Urothelium cell line (cell line): ENCODE data around the gene ARHGAP10.

Experiments used
- DNase-seq: peaks from one replicate; pipeline ENCODE4 v3.0.0; 2011; ENCODE audit warnings: low spot score, mixed read lengths
- FAIRE-seq: peaks from 2 replicates; lab custom pipeline; 2011; peaks lifted over from hg19 to GRCh38; lab: Jason Lieb, UNC

The ARHGAP10 gene

GRCh38 chr4:148017801-148018200 is 285.9 kb downstream of the ARHGAP10 start:
- FAIRE-seq (no peak), DNase-seq (no peak)

- DNase-seq, result no peak
- FAIRE-seq, result no peak
These were observed 289.8 kb downstream of the ARHGAP10 start for GRCh38 chr4:148021686-148022085.

GRCh38 chr4:148022975-148023374 is 291.1 kb downstream of the ARHGAP10 start:
- FAIRE-seq (no peak), DNase-seq (no peak)

GRCh38 chr4:148023512-148024181 is 291.8 kb downstream of the ARHGAP10 start:
- DNase-seq (no peak), FAIRE-seq (no peak)

GRCh38 chr4:148025981-148026380 is 294.1 kb downstream of the ARHGAP10 start:
- FAIRE-seq, result no peak
- no peak for DNase-seq

GRCh38 chr4:148027201-148027600 is 295.3 kb downstream of the ARHGAP10 start:
- no peak for FAIRE-seq

GRCh38 chr4:148029781-148030180 is 297.9 kb downstream of the ARHGAP10 start:
- FAIRE-seq, result no peak
- DNase-seq, result no peak

More at GRCh38 chr4:148027201-148027600, 295.3 kb downstream of the ARHGAP10 start:
- DNase-seq, result no peak

GRCh38 chr4:148030193-148030873 is 298.4 kb downstream of the ARHGAP10 start:
- DNase-seq (no peak), FAIRE-seq (no peak)

- FAIRE-seq, result no peak
These were observed 302.9 kb downstream of the ARHGAP10 start for GRCh38 chr4:148034813-148035212.

GRCh38 chr4:148041606-148042329 is 309.9 kb downstream of the ARHGAP10 start:
- FAIRE-seq, result no peak
- DNase-seq, result no peak

More at GRCh38 chr4:148034813-148035212, 302.9 kb downstream of the ARHGAP10 start:
- no peak for DNase-seq

- no peak for DNase-seq
- no peak for FAIRE-seq
These were observed 312.4 kb downstream of the ARHGAP10 start for GRCh38 chr4:148044089-148044911.

- DNase-seq (no peak), FAIRE-seq (no peak)
These were observed 313.0 kb downstream of the ARHGAP10 start for GRCh38 chr4:148044912-148045352.

GRCh38 chr4:148048598-148048997 is 316.7 kb downstream of the ARHGAP10 start:
- DNase-seq (no peak), FAIRE-seq (no peak)

- FAIRE-seq, result no peak
- DNase-seq, result no peak
These were observed 319.5 kb downstream of the ARHGAP10 start for GRCh38 chr4:148051403-148051802.

GRCh38 chr4:148052448-148052847 is 320.6 kb downstream of the ARHGAP10 start:
- FAIRE-seq, result no peak
- DNase-seq, result no peak

- no peak for DNase-seq
- no peak for FAIRE-seq
These were observed 321.6 kb downstream of the ARHGAP10 start for GRCh38 chr4:148053298-148054003.

GRCh38 chr4:148054275-148054674 is 322.4 kb downstream of the ARHGAP10 start:
- FAIRE-seq, result no peak
- DNase-seq, result no peak

GRCh38 chr4:148055844-148056243 is 324.0 kb downstream of the ARHGAP10 start:
- DNase-seq (no peak), FAIRE-seq (no peak)

- FAIRE-seq, result no peak
These were observed 325.0 kb downstream of the ARHGAP10 start for GRCh38 chr4:148056879-148057278.

GRCh38 chr4:148057516-148057915 is 325.6 kb downstream of the ARHGAP10 start:
- DNase-seq (no peak), FAIRE-seq (no peak)

More at GRCh38 chr4:148056879-148057278, 325.0 kb downstream of the ARHGAP10 start:
- DNase-seq, result peak; percentile 32
